ENCODE measurements around the gene FAM200B. TPM values are rescaled to one million over a fixed set of nuclear protein-coding genes. Genes with fewer than 3 reads are reported as not detected.
A peak's percentile ranks its signal among the peaks of the same experiment; 100 is the strongest.

FAM200B gene
- polyA plus RNA-seq, 1 of the 3 experiments (the other 2 are of a cell fraction), result 46.3 TPM

GRCh38 chr4:15696866-15697265, 15.2 kb downstream of the FAM200B start:
- Histone ChIP-seq H3K4me2 (no peak overlapping the region), H3F3A (replicated peaks; ENCODE audit: insufficient read depth) (peaks cover 7% of the 10 kb centered on the region), H3K4me3 (ENCODE audit: low read depth in 2 of 2, low read length in 1 of 2) (no peak overlapping the region), H3K4me1 (ENCODE audit: control insufficient read depth in 1 of 2, insufficient read depth in 2 of 2, low read depth in 1 of 2, low read length in 1 of 2) (peaks cover 0 to under 1% of the 10 kb centered on the region in 2 experiments; a peak in 2 of 4 replicates), H3K79me2 (ENCODE audit: insufficient read depth) (no peaks in the 10 kb centered on the region), H3K9me2 (no peaks in the 10 kb centered on the region), H3K27me3 (ENCODE audit: insufficient read depth) (no peaks in the 10 kb centered on the region), H2AFZ (ENCODE audit: low read depth) (no peak overlapping the region), H3K9ac (no peak overlapping the region), H3K36me3 (replicated peaks in 1 of 2; ENCODE audit: control insufficient read depth in 1 of 2, insufficient read depth in 2 of 2, low read length in 1 of 2) (no peaks in the 10 kb centered on the region), H3K27ac (ENCODE audit: low read depth in 2 of 2, low read length in 1 of 2) (no peak overlapping the region), H4K20me1 (ENCODE audit: insufficient read depth) (no peaks in the 10 kb centered on the region), H3K9me3 (no peaks in the 10 kb centered on the region)
- POLR2A ChIA-PET, result interaction anchor here (0.6 kb wide), 1 partner anchor 518 kb away, joined by 3 read pairs; no protein-coding TSS in a partner anchor
- no peak for DNase-seq
- TF ChIP-seq RXRA (IDR thresholded peaks at IDR 0.05; ENCODE audit: borderline replicate concordance, low read depth) (no peak), SIN3A (IDR thresholded peaks at IDR 0.05; ENCODE audit: borderline replicate concordance, low read depth, low read length) (no peak), RCOR1 (IDR thresholded peaks at IDR 0.05; ENCODE audit: low read length) (no peak), TCF12 (IDR thresholded peaks at IDR 0.05) (no peak), MXI1 (IDR thresholded peaks at IDR 0.05; ENCODE audit: low read depth, low read length) (no peak), SMC3 (IDR thresholded peaks at IDR 0.05; ENCODE audit: low read depth, low read length) (no peak), USF1 (IDR thresholded peaks at IDR 0.05; ENCODE audit: borderline replicate concordance, low read depth) (no peak), FOXM1 (IDR thresholded peaks at IDR 0.05; ENCODE audit: low read depth) (no peak), FOSL2 (IDR thresholded peaks at IDR 0.05; ENCODE audit: borderline replicate concordance, low read depth) (no peak), EZH2phosphoT487 (IDR thresholded peaks at IDR 0.05; ENCODE audit: borderline replicate concordance, low read depth) (no peak)
- CTCF ChIA-PET, result interaction anchor here (1.4 to 1.5 kb wide), 2 partner anchors 217 to 218 kb away, joined by 3 to 4 read pairs; no protein-coding TSS in a partner anchor
- WGBS (ENCODE audit: low lambda C conversion rate), result 97% methylated on average over 1 of the region's 1 CpG

- H3F3A ChIP-seq (replicated peaks; ENCODE audit: insufficient read depth), result no peaks in the 10 kb centered on the region
- no peak within 1 kb of the TSS for H3K27ac ChIP-seq (ENCODE audit: low read depth in 2 of 2, low read length in 1 of 2)
- H3K36me3 ChIP-seq (replicated peaks in 1 of 2; ENCODE audit: control insufficient read depth in 1 of 2, insufficient read depth in 2 of 2, low read length in 1 of 2), result no peaks in the 10 kb centered on the region
- POLR2A ChIA-PET, result no interaction called here
- TF ChIP-seq MXI1 (IDR thresholded peaks at IDR 0.05; ENCODE audit: low read depth, low read length) (no peak), MAX (IDR thresholded peaks at IDR 0.05; ENCODE audit: low read depth) (peak; percentile 29; the same call in 1 of the 2 replicates)
- peaks cover 0 to 4% of the 10 kb centered on the region in 2 experiments; a peak in 2 of 4 replicates for H3K4me1 ChIP-seq (ENCODE audit: control insufficient read depth in 1 of 2, insufficient read depth in 2 of 2, low read depth in 1 of 2, low read length in 1 of 2)
- WGBS (ENCODE audit: low lambda C conversion rate), result 10% methylated on average over 33 of the region's 43 CpGs
- no peaks in the 10 kb centered on the region for H3K79me2 ChIP-seq (ENCODE audit: insufficient read depth)
- peak within 1 kb of the TSS; percentile 40 to 44 for H3K4me3 ChIP-seq (ENCODE audit: low read depth in 2 of 2, low read length in 1 of 2)
- H3K9ac ChIP-seq, result peak within 1 kb of the TSS; percentile 53
- no peaks in the 10 kb centered on the region for H3K9me3 ChIP-seq
- no peaks in the 10 kb centered on the region for H3K9me2 ChIP-seq
- DNase-seq, result peak; percentile 81
- no peaks in the 10 kb centered on the region for H4K20me1 ChIP-seq (ENCODE audit: insufficient read depth)
- H2AFZ ChIP-seq (ENCODE audit: low read depth), result peak within 1 kb of the TSS; percentile 94
- peak within 1 kb of the TSS; percentile 84 for H3K4me2 ChIP-seq
- CTCF ChIA-PET, result interaction anchor here (0.9 to 1.3 kb wide), 2 partner anchors 11 to 502 kb away, joined by 3 to 4 read pairs; no protein-coding TSS in a partner anchor
- no peaks in the 10 kb centered on the region for H3K27me3 ChIP-seq (ENCODE audit: insufficient read depth)
These were observed 21.3 kb downstream of the FAM200B start, which contains the start of gene BST1 for GRCh38 chr4:15702941-15703403. TSS of gene BST1 (plus strand) at chr4:15703065. CDS start at chr4:15703145, 80 bp downstream.
